ENCODE measurements around the gene EFCAB10.

The EFCAB10 gene

DNA sequence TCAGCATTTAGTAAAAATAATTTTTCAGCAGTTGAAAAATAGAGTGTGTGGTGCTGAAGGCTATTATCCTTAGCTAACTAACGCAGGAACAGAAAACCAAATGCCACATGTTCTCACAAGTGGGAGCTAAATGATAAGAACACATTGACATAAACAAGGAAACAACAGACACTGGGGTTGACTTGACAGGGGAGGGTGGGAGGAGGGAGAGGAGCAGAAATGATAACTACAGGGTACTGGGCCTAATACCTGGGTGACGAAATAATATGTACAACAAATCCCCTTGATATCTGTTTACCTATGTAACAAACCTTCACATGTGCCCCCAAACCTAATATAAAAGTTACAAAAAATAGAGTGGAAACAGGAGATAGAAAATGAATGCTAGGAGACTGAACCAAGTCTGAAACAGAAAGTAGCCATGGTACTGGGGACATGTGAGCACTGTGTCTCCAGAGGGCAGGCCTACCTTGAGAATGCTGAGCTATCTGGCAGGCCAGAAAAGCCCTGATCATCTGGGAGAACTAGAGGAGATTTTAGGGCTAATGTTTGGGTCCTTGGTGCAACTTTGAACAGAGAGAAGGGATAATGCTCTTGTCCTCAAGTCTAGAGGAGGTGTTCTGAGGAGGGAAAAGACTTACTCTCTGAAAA lies 4.7 kb upstream of the EFCAB10 start:
- DNase-seq (ENCODE audit: low spot score): no peak
- Histone ChIP-seq H3K4me3 (no peak overlapping the region), H3K27ac (no peak overlapping the region)
- TF ChIP-seq, protein P1, sequence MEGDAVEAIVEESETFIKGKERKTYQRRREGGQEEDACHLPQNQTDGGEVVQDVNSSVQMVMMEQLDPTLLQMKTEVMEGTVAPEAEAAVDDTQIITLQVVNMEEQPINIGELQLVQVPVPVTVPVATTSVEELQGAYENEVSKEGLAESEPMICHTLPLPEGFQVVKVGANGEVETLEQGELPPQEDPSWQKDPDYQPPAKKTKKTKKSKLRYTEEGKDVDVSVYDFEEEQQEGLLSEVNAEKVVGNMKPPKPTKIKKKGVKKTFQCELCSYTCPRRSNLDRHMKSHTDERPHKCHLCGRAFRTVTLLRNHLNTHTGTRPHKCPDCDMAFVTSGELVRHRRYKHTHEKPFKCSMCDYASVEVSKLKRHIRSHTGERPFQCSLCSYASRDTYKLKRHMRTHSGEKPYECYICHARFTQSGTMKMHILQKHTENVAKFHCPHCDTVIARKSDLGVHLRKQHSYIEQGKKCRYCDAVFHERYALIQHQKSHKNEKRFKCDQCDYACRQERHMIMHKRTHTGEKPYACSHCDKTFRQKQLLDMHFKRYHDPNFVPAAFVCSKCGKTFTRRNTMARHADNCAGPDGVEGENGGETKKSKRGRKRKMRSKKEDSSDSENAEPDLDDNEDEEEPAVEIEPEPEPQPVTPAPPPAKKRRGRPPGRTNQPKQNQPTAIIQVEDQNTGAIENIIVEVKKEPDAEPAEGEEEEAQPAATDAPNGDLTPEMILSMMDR (IDR thresholded peaks at IDR 0.05): no peak

DNA sequence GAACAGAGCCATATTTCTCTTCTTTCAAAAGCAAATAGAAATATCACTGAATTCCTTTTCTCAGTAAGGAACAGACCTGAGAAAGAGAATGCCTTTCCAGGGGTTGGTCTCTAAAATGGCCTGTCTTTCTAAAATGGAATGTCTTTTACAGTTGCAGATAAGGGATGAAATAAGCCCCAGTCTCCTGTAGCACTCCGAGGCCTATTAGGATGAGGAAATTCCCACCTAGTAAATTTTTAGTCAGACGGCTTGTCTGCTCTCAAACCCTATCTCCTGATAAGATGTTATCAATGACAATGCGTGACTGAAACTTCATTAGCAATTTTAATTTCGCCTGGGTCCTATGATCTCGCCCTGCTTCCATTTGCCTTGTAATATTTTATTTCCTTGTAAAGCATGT lies 2.9 kb upstream of the EFCAB10 start:
- no peak overlapping the region for H3K4me3 ChIP-seq
- DNase-seq (ENCODE audit: low spot score): no peak
- TF ChIP-seq, protein P1 (IDR thresholded peaks at IDR 0.05): no peak
- H3K27ac ChIP-seq: no peak overlapping the region

DNA sequence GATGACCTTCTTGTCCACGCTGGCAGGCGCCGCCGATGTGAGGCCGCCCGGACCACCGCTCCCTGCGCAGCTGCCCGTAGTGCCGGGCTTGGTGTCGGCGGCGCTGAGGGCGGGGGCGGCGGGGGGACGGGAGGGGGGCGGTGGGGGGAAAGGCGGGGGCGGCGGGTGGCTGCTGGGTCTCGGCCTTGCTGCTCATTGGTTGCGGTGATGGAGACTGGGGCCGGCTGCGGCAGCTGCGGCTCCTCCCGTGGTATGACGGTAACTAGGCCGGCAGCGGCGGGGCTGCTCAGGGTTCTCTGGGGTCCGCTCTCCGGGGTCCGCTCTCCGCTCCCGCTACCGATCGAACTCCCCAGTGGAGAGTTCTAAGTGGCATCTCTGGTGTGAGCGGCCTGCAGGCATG lies 1.8 kb upstream of the EFCAB10 start:
- Histone ChIP-seq H3K27ac (no peak overlapping the region), H3K4me3 (no peak overlapping the region)
- DNase-seq (ENCODE audit: low spot score): no peak
- TF ChIP-seq, protein P1 (IDR thresholded peaks at IDR 0.05): no peak

DNA sequence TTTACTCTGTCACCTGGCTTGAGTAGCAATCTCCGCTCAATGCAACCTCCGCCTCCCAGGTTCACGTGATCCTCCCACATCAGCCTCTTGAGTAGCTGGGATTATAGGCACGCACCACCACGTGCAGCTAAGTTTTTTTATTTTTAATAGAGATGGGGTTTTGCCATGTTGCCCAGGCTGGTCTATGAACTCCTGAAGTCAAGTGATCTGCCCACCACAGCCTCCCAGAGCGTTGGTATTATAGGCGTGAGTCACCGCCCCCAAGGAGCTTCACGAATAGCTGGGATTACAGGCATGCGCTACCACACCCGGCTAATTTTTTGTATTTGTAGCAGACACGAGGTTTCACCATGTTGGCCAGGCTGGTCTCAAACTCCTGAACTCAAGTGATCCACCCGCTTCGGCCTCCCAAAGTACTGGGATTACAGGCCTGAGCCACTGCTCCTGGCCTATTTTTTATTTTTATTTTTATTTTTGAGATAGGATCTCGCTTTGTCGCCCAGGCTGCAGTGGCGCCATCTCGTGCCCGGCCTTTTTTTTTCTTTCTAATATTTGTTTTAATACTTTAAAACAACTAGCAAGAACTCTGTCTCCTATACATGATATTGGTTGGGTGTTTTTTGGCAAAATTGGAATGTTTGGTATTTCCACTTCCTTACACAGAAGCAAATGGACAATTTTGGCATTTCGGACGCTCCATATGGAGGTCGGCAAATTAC lies 1.1 kb downstream of the EFCAB10 start:
- no peak overlapping the region for H3K27ac ChIP-seq
- TF ChIP-seq, protein P1 (IDR thresholded peaks at IDR 0.05): no peak
- DNase-seq (ENCODE audit: low spot score): no peak
- no peak overlapping the region for H3K4me3 ChIP-seq

DNA sequence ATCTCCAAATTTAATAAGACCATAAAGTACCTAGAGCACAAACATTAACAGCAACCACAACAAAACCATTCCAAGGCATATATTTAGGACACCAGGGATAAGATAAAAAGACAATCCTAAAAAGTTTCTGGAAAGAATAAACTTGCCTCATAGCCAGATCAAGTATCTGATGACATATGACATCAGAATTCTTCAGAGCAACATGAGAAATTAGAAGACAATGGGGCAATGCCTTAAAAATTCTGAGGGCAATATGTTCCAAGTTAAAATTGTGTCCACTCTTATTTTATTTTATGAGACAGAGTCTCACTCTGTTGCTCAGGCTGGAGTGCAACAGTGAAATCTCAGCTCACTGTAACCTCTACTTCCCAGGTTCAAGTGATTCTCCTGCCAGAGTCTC lies 2.8 kb downstream of the EFCAB10 start:
- Histone ChIP-seq H3K27ac (no peak overlapping the region), H3K4me3 (no peak overlapping the region)
- DNase-seq (ENCODE audit: low spot score): no peak
- TF ChIP-seq, protein P1 (IDR thresholded peaks at IDR 0.05): no peak

DNA sequence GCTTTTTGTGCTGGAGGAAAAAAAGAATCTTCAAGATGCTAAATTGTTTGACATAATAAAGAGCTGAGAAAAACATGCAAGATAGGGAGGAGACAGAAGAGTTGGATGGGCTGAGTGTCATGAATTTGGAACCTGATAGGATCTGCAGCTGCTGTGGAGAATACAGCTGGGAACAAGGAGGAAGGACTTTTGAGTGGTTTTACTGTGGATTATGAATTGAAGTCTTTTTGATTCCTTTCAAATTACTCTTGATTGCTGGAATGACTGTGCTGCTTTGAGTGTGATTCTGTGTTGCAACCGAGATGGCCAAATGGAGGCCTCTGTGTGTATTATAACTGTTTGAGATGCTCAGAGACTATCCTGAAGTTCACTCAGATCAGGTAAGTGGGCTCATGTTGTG lies 4.0 kb downstream of the EFCAB10 start:
- no peak for DNase-seq (ENCODE audit: low spot score)
- H3K27ac ChIP-seq: no peak overlapping the region
- no peak overlapping the region for H3K4me3 ChIP-seq
- TF ChIP-seq, protein P1 (IDR thresholded peaks at IDR 0.05): no peak

DNA sequence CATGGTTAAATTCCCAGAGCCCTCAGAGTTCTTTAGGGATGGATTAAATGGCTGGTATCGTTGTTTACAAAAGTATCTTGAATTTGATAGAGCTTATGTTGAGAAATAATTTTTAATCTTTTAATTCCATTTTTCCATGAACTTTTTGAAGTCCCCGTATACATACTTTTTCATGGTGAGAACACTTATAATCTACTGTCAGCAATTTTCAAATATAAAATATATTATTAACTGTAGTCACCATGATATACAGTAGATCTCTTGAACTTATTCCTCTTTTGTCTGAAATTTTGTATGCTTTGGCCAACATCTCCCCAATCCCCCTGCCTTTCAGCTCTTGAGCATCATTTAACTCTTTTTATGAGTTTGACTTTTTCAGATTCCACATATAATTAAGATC lies 9.4 kb downstream of the EFCAB10 start:
- TF ChIP-seq, protein P1 (IDR thresholded peaks at IDR 0.05): no peak
- DNase-seq (ENCODE audit: low spot score): no peak
- Histone ChIP-seq H3K27ac (no peak overlapping the region), H3K4me3 (no peak overlapping the region)
